GM12878 (cell line): ENCODE results near the gene LAMC3. TPM values are rescaled to one million over a fixed set of nuclear protein-coding genes. Genes with fewer than 3 reads are reported as not detected.

ENCODE experiments used
- ATAC-seq: fragments of 200-7000 bp; cut with Tn5 transposase; 3 replicates; pipeline ENCODE4 v1.9.1; 2020; ENCODE audit warnings: mild to moderate bottlenecking, moderate library complexity
- BruUV-seq: library from RNA; stranded (reverse); fragments of 400-500 nt; replicated peaks from 2 replicates; lab custom pipeline; 2021; lab: Mats Ljungman, UMichigan
- CTCF ChIA-PET: fragments of 300-600 bp; sonication (Branson Sonifier 250); formaldehyde crosslinking; extraction: SDS; loops from one replicate; lab custom pipeline; 2021; ENCODE audit warnings: inconsistent platforms; lab: Yijun Ruan, JAX
- POLR2A ChIA-PET: fragments of 350-600 bp; formaldehyde crosslinking; extraction: SDS; loops from one replicate; lab custom pipeline; 2021; ENCODE audit warnings: inconsistent platforms; lab: Charles Lee
- RAD21 ChIA-PET: fragments of 300-600 bp; sonication (Branson Sonifier 250); formaldehyde crosslinking; loops from one replicate; lab custom pipeline; 2023; ENCODE audit warnings: antibody characterized with exemption; ENCODE audit not compliant: unreplicated experiment; lab: Charles Lee
- SMC1A ChIA-PET: fragments of 300-600 bp; sonication (Branson Sonifier 250); formaldehyde crosslinking; loops from one replicate; lab custom pipeline; 2023; ENCODE audit not compliant: unreplicated experiment, uncharacterized antibody; lab: Charles Lee
- DNase-seq: peaks from one replicate; pipeline ENCODE4 v3.0.0-alpha.2; 2011; ENCODE audit warnings: low read depth, low spot score
- FAIRE-seq: peaks from 3 replicates; lab custom pipeline; 2011; peaks lifted over from hg19 to GRCh38; lab: Jason Lieb, UNC
- H2AFZ ChIP-seq: 2 replicates; pipeline ENCODE4 v1.6.0; 2011; ENCODE audit warnings: low read depth, low read length, control low read depth; ENCODE audit not compliant: control insufficient read depth
- H3K27ac ChIP-seq: 2 replicates; pipeline ENCODE4 v1.5.1; 2011; ENCODE audit warnings: control low read depth; ENCODE audit not compliant: control insufficient read depth, insufficient read depth
- H3K27me3 ChIP-seq, 2 experiments: replicated peaks in 1 of 2; 2 replicates each; pipeline versions ENCODE4 v1.6.0 to v1.6.1; 2011; ENCODE audit warnings: low read length in 1 of 2; ENCODE audit not compliant: control insufficient read depth in 2 of 2, insufficient read depth in 2 of 2
- H3K36me3 ChIP-seq, 2 experiments: 2 replicates each; pipeline ENCODE4 v1.5.1; 2011; ENCODE audit warnings: low read length in 1 of 2; ENCODE audit not compliant: control insufficient read depth in 2 of 2, insufficient read depth in 2 of 2
- H3K4me1 ChIP-seq: 2 replicates; pipeline ENCODE4 v1.6.1; 2011; ENCODE audit warnings: mild to moderate bottlenecking, low read length, moderate library complexity, mixed read lengths; ENCODE audit not compliant: control insufficient read depth, insufficient read depth
- H3K4me2 ChIP-seq: 2 replicates; pipeline ENCODE4 v1.6.0; 2011; ENCODE audit warnings: control low read depth; ENCODE audit not compliant: control insufficient read depth, insufficient read depth
- H3K4me3 ChIP-seq: fragments of 200-600 bp; sonication (generic); 2 replicates; pipeline ENCODE4 v1.5.1; 2016
- H3K79me2 ChIP-seq: 2 replicates; pipeline ENCODE4 v1.6.0; 2011; ENCODE audit warnings: low read length; ENCODE audit not compliant: control insufficient read depth, insufficient read depth
- H3K9ac ChIP-seq: 2 replicates; pipeline ENCODE4 v1.8.0; 2011; ENCODE audit warnings: low read length, control low read depth, mixed read lengths; ENCODE audit not compliant: control insufficient read depth, insufficient read depth
- H3K9me3 ChIP-seq: replicated peaks from 3 replicates; pipeline ENCODE4 v1.5.1; 2011; ENCODE audit warnings: mild to moderate bottlenecking, low read length; ENCODE audit not compliant: control insufficient read depth, insufficient read depth
- H4K20me1 ChIP-seq: 2 replicates; pipeline ENCODE4 v1.6.0; 2011; ENCODE audit not compliant: control insufficient read depth, insufficient read depth
- DPF2 ChIP-seq: fragments of 450-650 bp; IDR thresholded peaks from 2 replicates; pipeline ENCODE4 v1.6.1; 2017; ENCODE audit warnings: mild to moderate bottlenecking
- KAT2A ChIP-seq: conservative IDR thresholded peaks from 2 replicates; pipeline ENCODE4 v1.6.1; 2011; ENCODE audit warnings: low read depth, low read length; ENCODE audit not compliant: control insufficient read depth
- SIX5 ChIP-seq: IDR thresholded peaks from 2 replicates; pipeline ENCODE4 v1.6.1; 2011; ENCODE audit warnings: mild to moderate bottlenecking, low read depth, low read length, moderate library complexity; ENCODE audit not compliant: severe bottlenecking
- SRF ChIP-seq, 2 experiments: IDR thresholded peaks; 2 replicates each; pipeline ENCODE4 v1.6.1; 2011; ENCODE audit warnings: low read depth in 2 of 2, low read length in 2 of 2, mild to moderate bottlenecking in 1 of 2, moderate library complexity in 1 of 2
- STAT3 ChIP-seq: IDR thresholded peaks from 2 replicates; pipeline ENCODE4 v1.6.1; 2011; ENCODE audit warnings: low read depth, low read length, improper control_type of control experiment
- WGBS: methylation state at CpG from one replicate; pipeline ENCODE4 v1.1.6; 2016; ENCODE audit warnings: low lambda C conversion rate; ENCODE audit not compliant: insufficient replicate concordance, insufficient coverage; ENCODE audit errors: missing lambda C conversion rate; 5-methylcytosine and 5-hydroxymethylcytosine counted together
- in situ Hi-C: fragments of 300-500 bp; cut with MboI; formaldehyde crosslinking; loops from 9 replicates; pipeline ENCODE4 v1.14.3; 2018; ENCODE audit warnings: mixed read lengths
- intact Hi-C: fragments of 100-400 bp; cut with micrococcal nuclease; formaldehyde crosslinking; loops from one replicate; pipeline ENCODE4 v1.14.2; 2022; ENCODE audit not compliant: unreplicated experiment
- polyA plus RNA-seq, 11 experiments: library from polyadenylated mRNA; depleted of rRNA in 4 of 11; unstranded in 6 of 11; stranded (reverse) in 5 of 11; fragments of >200 nt; fragmentation: Nextera tagmentation in 4 of 11; fragmentation: Illumina TruSeq in 1 of 11; extraction: Ambion mirVana in 4 of 11; extraction: Trizol in 1 of 11; gene quantifications; 1 replicate in 1 of 11; 2 replicates in 10 of 11; pipeline versions ENCODE4 v1.2.1 to v1.2.3, GENCODE V29; 2011 to 2016; ENCODE audit warnings: inconsistent platforms in 2 of 11, missing spikeins in 2 of 11, low read depth in 1 of 11
- total RNA-seq, 4 experiments: library from RNA; depleted of rRNA in 3 of 4; stranded (reverse); fragments of >200 nt in 3 of 4; fragmentation: Illumina TruSeq in 1 of 4; extraction: Trizol in 1 of 4; gene quantifications; 2 replicates each; pipeline versions ENCODE4 v1.2.1 to v1.2.3, GENCODE V29; 2013 to 2021

The LAMC3 gene
- total and polyA plus RNA-seq, 10 of the 15 experiments (the other 5 are each of a cell fraction or from before 2014, with no cell fraction given), result under 0.01 to 0.08 TPM; not detected in 8

- no peak overlapping the region for H3K4me3 ChIP-seq
- H3K4me2 ChIP-seq, result no peak overlapping the region
- CTCF ChIA-PET, result no interaction called here
- no peaks in the 10 kb centered on the region for H4K20me1 ChIP-seq
- ATAC-seq, result no peak
- no peak for TF ChIP-seq DPF2
- TF ChIP-seq SIX5, result no peak
- no peaks in the 10 kb centered on the region for H3K4me1 ChIP-seq
- no peaks in the 10 kb centered on the region for H3K36me3 ChIP-seq
- intact Hi-C loops, result no loop called here
- no peaks in the 10 kb centered on the region for H3K79me2 ChIP-seq
- no TSS peak for BruUV-seq
- POLR2A ChIA-PET, result no interaction called here
- no peaks in the 10 kb centered on the region for H3K9me3 ChIP-seq
- no peak for FAIRE-seq
- RAD21 ChIA-PET, result no interaction called here
- SMC1A ChIA-PET, result no interaction called here
- no peak overlapping the region for H3K9ac ChIP-seq
- 35% methylated on average over 9 of the region's 9 CpGs for whole genome bisulfite sequencing
- no peak overlapping the region for H2AFZ ChIP-seq
- H3K27me3 ChIP-seq, result no peaks in the 10 kb centered on the region; a peak in 1 of 4 replicates
- in situ Hi-C loops, result no loop called here
- no peak for DNase-seq
- no peak overlapping the region for H3K27ac ChIP-seq
Measured at GRCh38 chr9:131081868-131082267, 72.9 kb downstream of the LAMC3 start.

- Histone ChIP-seq H3K36me3 (no peaks in the 10 kb centered on the region), H3K79me2 (no peaks in the 10 kb centered on the region)
- in situ Hi-C loops, result no loop called here
- TF ChIP-seq KAT2A (no peak), SRF (IDR thresholded peaks at IDR 0.05; ENCODE audit: low read depth in 2 of 2, low read length in 2 of 2) (no peak), STAT3 (no peak)
- TF ChIP-seq, all 136 proteins: peak for 0
- BruUV-seq, result no TSS peak
- Histone ChIP-seq H3K4me3 (no peak overlapping the region), H3K27me3 (no peaks in the 10 kb centered on the region; a peak in 1 of 4 replicates), H4K20me1 (no peaks in the 10 kb centered on the region), H2AFZ (no peak overlapping the region), H3K4me1 (no peaks in the 10 kb centered on the region), H3K27ac (no peak overlapping the region), H3K9me3 (no peaks in the 10 kb centered on the region), H3K4me2 (no peak overlapping the region), H3K9ac (no peak overlapping the region)
- intact Hi-C loops, result no loop called here
- no peak for DNase-seq
- ChIA-PET SMC1A (no interaction called here), RAD21 (no interaction called here), CTCF (no interaction called here), POLR2A (no interaction called here)
- WGBS, result 30% methylated on average over 11 of the region's 11 CpGs
- ATAC-seq, result no peak
- no peak for FAIRE-seq
Measured at GRCh38 chr9:131082774-131083512, 74.0 kb downstream of the LAMC3 start.
